IMR-90 (cell line): ENCODE data around the gene EXPH5. TPM values are rescaled to one million over a fixed set of nuclear protein-coding genes. Genes with fewer than 3 reads are reported as not detected.

ENCODE experiments used
- ATAC-seq: fragments of 200-7000 bp; cut with Tn5 transposase; 2 replicates; pipeline ENCODE4 v1.9.1; 2020; ENCODE audit warnings: low read depth, mild to moderate bottlenecking, moderate library complexity
- BruUV-seq: library from RNA; stranded (reverse); fragments of 400-500 nt; replicated peaks from 2 replicates; lab custom pipeline; 2021; lab: Mats Ljungman, UMichigan
- CTCF ChIA-PET: fragments of 300-600 bp; formaldehyde crosslinking; extraction: SDS; loops from one replicate; lab custom pipeline; 2021; ENCODE audit warnings: antibody characterized with exemption; lab: Yijun Ruan, JAX
- POLR2A ChIA-PET: fragments of 300-600 bp; sonication (Branson Sonifier 250); formaldehyde crosslinking; loops from one replicate; lab custom pipeline; 2022; ENCODE audit warnings: antibody characterized with exemption; ENCODE audit not compliant: unreplicated experiment; lab: Charles Lee
- DNase-seq: peaks from one replicate; pipeline ENCODE4 v3.0.0; 2013
- H2AFZ ChIP-seq: replicated peaks from 2 replicates; pipeline ENCODE3; 2013; ENCODE audit warnings: low read length, mild to moderate bottlenecking; ENCODE audit not compliant: poor library complexity
- H2AK5ac ChIP-seq: 2 replicates; pipeline ENCODE4 v1.6.1; 2013; ENCODE audit warnings: low read depth, low read length, inconsistent platforms
- H2AK9ac ChIP-seq: replicated peaks from 2 replicates; pipeline ENCODE3; 2013; ENCODE audit warnings: mild to moderate bottlenecking, low read depth, low read length, moderate library complexity; ENCODE audit not compliant: poor library complexity
- H2BK120ac ChIP-seq: 2 replicates; pipeline ENCODE4 v1.6.1; 2013; ENCODE audit warnings: low read depth, low read length, inconsistent platforms
- H2BK15ac ChIP-seq: 3 replicates; pipeline ENCODE4 v1.6.1; 2013; ENCODE audit warnings: low read depth, low read length, inconsistent platforms
- H2BK20ac ChIP-seq: 2 replicates; pipeline ENCODE4 v1.6.1; 2013; ENCODE audit warnings: low read depth, mild to moderate bottlenecking, inconsistent platforms, low read length, moderate library complexity
- H2BK5ac ChIP-seq: 2 replicates; pipeline ENCODE4 v1.6.1; 2013; ENCODE audit warnings: mild to moderate bottlenecking, low read depth, low read length, inconsistent platforms; ENCODE audit not compliant: poor library complexity, severe bottlenecking
- H3K14ac ChIP-seq: replicated peaks from 2 replicates; pipeline ENCODE4 v1.6.1; 2013; ENCODE audit warnings: low read depth, low read length, inconsistent platforms
- H3K18ac ChIP-seq: 2 replicates; pipeline ENCODE4 v1.6.1; 2013; ENCODE audit warnings: low read depth, low read length, control low read depth
- H3K23ac ChIP-seq: 2 replicates; pipeline ENCODE4 v1.6.1; 2013; ENCODE audit warnings: low read depth, low read length, inconsistent platforms
- H3K27ac ChIP-seq: 2 replicates; pipeline ENCODE4 v1.5.1; 2013; ENCODE audit warnings: mild to moderate bottlenecking, control low read depth, low read length; ENCODE audit not compliant: insufficient read depth
- H3K27me3 ChIP-seq: 2 replicates; pipeline ENCODE4 v1.6.1; 2013; ENCODE audit warnings: low read length; ENCODE audit not compliant: control insufficient read depth, insufficient read depth
- H3K36me3 ChIP-seq: 2 replicates; pipeline ENCODE4 v1.6.1; 2013; ENCODE audit warnings: low read length, mixed read lengths; ENCODE audit not compliant: control insufficient read depth, insufficient read depth
- H3K4ac ChIP-seq: 2 replicates; pipeline ENCODE4 v1.6.1; 2013; ENCODE audit warnings: low read depth, low read length, inconsistent platforms
- H3K4me1 ChIP-seq: 2 replicates; pipeline ENCODE4 v1.6.1; 2013; ENCODE audit warnings: low read length, mixed read lengths; ENCODE audit not compliant: control insufficient read depth, insufficient read depth
- H3K4me2 ChIP-seq: 2 replicates; pipeline ENCODE4 v1.6.1; 2013; ENCODE audit warnings: low read depth, mild to moderate bottlenecking, control low read depth, low read length, moderate library complexity
- H3K4me3 ChIP-seq: 2 replicates; pipeline ENCODE4 v1.5.1; 2013; ENCODE audit warnings: low read depth, mild to moderate bottlenecking, control low read depth, low read length, moderate library complexity; ENCODE audit not compliant: insufficient read depth
- H3K56ac ChIP-seq: 2 replicates; pipeline ENCODE4 v1.6.1; 2013; ENCODE audit warnings: low read length, inconsistent platforms; ENCODE audit not compliant: insufficient read depth; ENCODE audit errors: extremely low read depth
- H3K79me1 ChIP-seq, 2 experiments: 2 replicates each; pipeline ENCODE4 v1.6.1; 2013; ENCODE audit warnings: low read length in 2 of 2, inconsistent platforms in 1 of 2, low read depth in 1 of 2
- H3K9ac ChIP-seq: 2 replicates; pipeline ENCODE4 v1.6.1; 2013; ENCODE audit warnings: low read depth, low read length, control low read depth
- H3K9me1 ChIP-seq: 2 replicates; pipeline ENCODE4 v1.6.1; 2013; ENCODE audit warnings: low read length, inconsistent platforms; ENCODE audit not compliant: insufficient read depth
- H3K9me3 ChIP-seq: 2 replicates; pipeline ENCODE4 v1.6.1; 2013; ENCODE audit warnings: low read length; ENCODE audit not compliant: control insufficient read depth, insufficient read depth
- H4K20me1 ChIP-seq: 2 replicates; pipeline ENCODE4 v1.6.1; 2013; ENCODE audit warnings: low read length, inconsistent platforms; ENCODE audit not compliant: insufficient read depth
- H4K5ac ChIP-seq: 2 replicates; pipeline ENCODE4 v1.6.1; 2013; ENCODE audit warnings: mild to moderate bottlenecking, low read depth, low read length, control low read depth
- H4K8ac ChIP-seq, 2 experiments: 2 replicates each; pipeline ENCODE4 v1.6.1; 2013; ENCODE audit warnings: low read depth in 2 of 2, low read length in 2 of 2, control low read depth in 1 of 2, inconsistent platforms in 1 of 2
- H4K91ac ChIP-seq: 2 replicates; pipeline ENCODE4 v1.6.1; 2013; ENCODE audit warnings: low read depth, low read length, inconsistent platforms; ENCODE audit not compliant: insufficient read depth
- BHLHE40 ChIP-seq: fragments of 150-350 bp; IDR thresholded peaks from 2 replicates; pipeline ENCODE4 v1.6.1; 2016; ENCODE audit warnings: mild to moderate bottlenecking, low read depth, low read length
- CEBPB ChIP-seq: IDR thresholded peaks from 2 replicates; pipeline ENCODE4 v1.6.1; 2012; ENCODE audit warnings: low read depth, low read length, improper control_type of control experiment
- CHD1 ChIP-seq: IDR thresholded peaks from 2 replicates; pipeline ENCODE4 v1.6.1; 2012; ENCODE audit warnings: low read depth, low read length, improper control_type of control experiment
- CTCF ChIP-seq: conservative IDR thresholded peaks from 2 replicates; pipeline ENCODE4 v1.5.1; 2012; ENCODE audit warnings: mild to moderate bottlenecking, low read depth, low read length, improper control_type of control experiment
- ELK1 ChIP-seq: fragments of 150-350 bp; IDR thresholded peaks from 2 replicates; pipeline ENCODE4 v1.6.1; 2016; ENCODE audit warnings: low read depth, mild to moderate bottlenecking, low read length, moderate library complexity, borderline replicate concordance
- FOS ChIP-seq: fragments of 150-350 bp; IDR thresholded peaks from 2 replicates; pipeline ENCODE4 v1.6.1; 2016; ENCODE audit warnings: low read depth, low read length
- MAFK ChIP-seq: IDR thresholded peaks from 2 replicates; pipeline ENCODE4 v1.6.1; 2012; ENCODE audit warnings: low read depth, low read length, improper control_type of control experiment
- MAZ ChIP-seq: IDR thresholded peaks from 2 replicates; pipeline ENCODE4 v1.6.1; 2012; ENCODE audit warnings: low read depth, mild to moderate bottlenecking, low read length, improper control_type of control experiment, moderate library complexity, borderline replicate concordance
- MXI1 ChIP-seq: IDR thresholded peaks from 2 replicates; pipeline ENCODE4 v1.6.1; 2012; ENCODE audit warnings: low read depth, mild to moderate bottlenecking, low read length, moderate library complexity, borderline replicate concordance
- NFE2L2 ChIP-seq: fragments of 150-350 bp; IDR thresholded peaks from 2 replicates; pipeline ENCODE4 v1.6.1; 2016; ENCODE audit warnings: low read depth, mild to moderate bottlenecking, low read length
- POLR2A ChIP-seq: IDR thresholded peaks from 2 replicates; pipeline ENCODE4 v1.6.1; 2012; ENCODE audit warnings: mild to moderate bottlenecking, low read depth, low read length
- RAD21 ChIP-seq: IDR thresholded peaks from 2 replicates; pipeline ENCODE4 v1.6.1; 2012; ENCODE audit warnings: low read length, improper control_type of control experiment
- RCOR1 ChIP-seq: IDR thresholded peaks from 2 replicates; pipeline ENCODE4 v1.6.1; 2012; ENCODE audit warnings: mild to moderate bottlenecking, low read length, improper control_type of control experiment; ENCODE audit not compliant: insufficient replicate concordance
- RFX5 ChIP-seq: IDR thresholded peaks from 2 replicates; pipeline ENCODE4 v1.8.0; 2012; ENCODE audit warnings: low read depth, mild to moderate bottlenecking, low read length, moderate library complexity
- SMC3 ChIP-seq: fragments of 150-350 bp; IDR thresholded peaks from 2 replicates; pipeline ENCODE4 v1.6.1; 2016; ENCODE audit warnings: low read depth, mild to moderate bottlenecking, antibody characterized with exemption, low read length, moderate library complexity
- USF2 ChIP-seq: fragments of 150-350 bp; IDR thresholded peaks from 2 replicates; pipeline ENCODE4 v1.6.1; 2017; ENCODE audit warnings: mild to moderate bottlenecking, antibody characterized with exemption, low read length, low read depth
- whole genome bisulfite sequencing, 2 experiments: methylation state at CpG; one replicate each; pipeline versions ENCODE4 v1.1.5 to v1.1.7; 2013; ENCODE audit warnings: missing lambda C conversion rate in 2 of 2; ENCODE audit not compliant: insufficient read length in 1 of 2; ENCODE audit errors: extremely low coverage in 2 of 2; 5-methylcytosine and 5-hydroxymethylcytosine counted together
- dilution Hi-C: fragments of 300-500 bp; cut with HindIII; formaldehyde crosslinking; loops from one replicate; pipeline ENCODE4 v1.14.3; 2018; ENCODE audit warnings: low sequenced_read_pairs; ENCODE audit not compliant: unreplicated experiment
- in situ Hi-C: fragments of 300-500 bp; cut with MboI; formaldehyde crosslinking; loops from 3 replicates; pipeline ENCODE4 v1.14.3; 2019; ENCODE audit warnings: low sequenced_read_pairs, inconsistent platforms, mixed read lengths
- intact Hi-C: fragments of 100-400 bp; cut with micrococcal nuclease; formaldehyde crosslinking; loops from 2 replicates; pipeline ENCODE4 v1.10.0; 2022
- polyA plus RNA-seq, 3 experiments: library from polyadenylated mRNA; depleted of rRNA; stranded (reverse); fragments of >200 nt; gene quantifications; 2 replicates each; pipeline ENCODE4 v1.2.3, GENCODE V29; 2012; ENCODE audit warnings: low replicate concordance in 1 of 3
- total RNA-seq: library from RNA; depleted of rRNA; stranded (reverse); fragments of >200 nt; gene quantifications from 2 replicates; pipeline ENCODE4 v1.2.3, GENCODE V29; 2012

EXPH5 gene
- total and polyA plus RNA-seq, 2 of the 4 experiments (the other 2 are of a cell fraction), result 0.05 to 0.72 TPM

GRCh38 chr11:108580645-108581044 lies 12.9 kb downstream of the EXPH5 start:
- H3K4me1 ChIP-seq, result no peaks in the 10 kb centered on the region
- CTCF ChIA-PET, result interaction anchor here (1.5 kb wide), 1 partner anchor 11 kb away, joined by 5 read pairs; no protein-coding TSS in a partner anchor
- H2AK9ac ChIP-seq, result no peak overlapping the region
- H3K4me2 ChIP-seq, result no peak overlapping the region
- H3K79me1 ChIP-seq, result no peaks in the 10 kb centered on the region
- no peaks in the 10 kb centered on the region for H3K36me3 ChIP-seq
- intact Hi-C loops, result no loop called here
- no peak overlapping the region for H4K5ac ChIP-seq
- H4K91ac ChIP-seq, result no peak overlapping the region
- H3K27ac ChIP-seq, result no peak overlapping the region
- H2AK5ac ChIP-seq, result no peak overlapping the region
- no peak overlapping the region for H2BK15ac ChIP-seq
- in situ Hi-C loops, result no loop called here
- no peak overlapping the region for H3K18ac ChIP-seq
- H3K27me3 ChIP-seq, result no peaks in the 10 kb centered on the region
- no peak overlapping the region for H3K4me3 ChIP-seq
- dilution Hi-C loops, result no loop called here
- H3K4ac ChIP-seq, result no peak overlapping the region
- no TSS peak for BruUV-seq
- no CpG with 5 or more reads among the region's 2 CpGs for WGBS, 2 experiments
- no peak overlapping the region for H4K8ac ChIP-seq
- TF ChIP-seq NFE2L2, result no peak
- no peak for TF ChIP-seq RAD21
- TF ChIP-seq FOS, result no peak
- TF ChIP-seq SMC3, result no peak
- no peak for TF ChIP-seq MAFK
- no peak for TF ChIP-seq POLR2A
- TF ChIP-seq ELK1, result no peak
- TF ChIP-seq RCOR1, result no peak
- no peak for TF ChIP-seq CEBPB
- TF ChIP-seq USF2, result no peak
- no peak for TF ChIP-seq BHLHE40
- TF ChIP-seq RFX5, result no peak
- TF ChIP-seq MXI1, result no peak
- TF ChIP-seq CTCF, result no peak
- TF ChIP-seq CHD1, result no peak
- no peak for TF ChIP-seq MAZ
- no peak overlapping the region for H2BK120ac ChIP-seq
- no peak overlapping the region for H3K56ac ChIP-seq
- no peak for ATAC-seq
- no peaks in the 10 kb centered on the region for H3K9me1 ChIP-seq
- no peak overlapping the region for H2BK20ac ChIP-seq
- H2BK5ac ChIP-seq, result no peak overlapping the region
- no peak overlapping the region for H3K14ac ChIP-seq
- H3K9ac ChIP-seq, result no peak overlapping the region
- DNase-seq, result no peak
- no peak overlapping the region for H2AFZ ChIP-seq
- no peaks in the 10 kb centered on the region for H4K20me1 ChIP-seq
- no peaks in the 10 kb centered on the region for H3K9me3 ChIP-seq
- H3K23ac ChIP-seq, result no peak overlapping the region
- POLR2A ChIA-PET, result interaction anchor here (0.5 kb wide), 1 partner anchor 36 kb away, joined by 3 read pairs; no protein-coding TSS in a partner anchor
